ENCODE results near the gene C19orf85. TPM values are rescaled to one million over a fixed set of nuclear protein-coding genes. Genes with fewer than 3 reads are reported as not detected.

C19orf85 gene
- polyA plus RNA-seq, 1 of the 3 experiments (the other 2 are of a cell fraction), result not detected

DNA sequence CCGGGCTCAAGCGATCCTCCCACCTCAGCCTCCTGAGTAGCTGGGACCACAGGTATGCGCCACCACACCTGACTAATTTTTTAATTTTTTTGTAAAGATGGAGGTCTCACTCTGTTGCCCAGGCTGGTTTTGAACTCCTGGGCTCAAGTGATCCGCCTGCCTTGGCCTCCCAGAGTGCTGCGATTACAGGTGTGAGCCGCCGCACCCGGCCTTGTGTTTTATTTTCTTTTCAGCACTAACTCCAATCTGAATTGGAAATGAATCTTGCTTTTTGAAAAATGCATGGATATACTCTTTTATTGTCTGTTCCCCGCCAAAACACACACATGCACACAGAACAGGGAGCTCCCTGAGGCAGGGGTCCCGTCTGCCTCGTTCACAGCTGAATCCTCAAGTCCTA, 1.8 kb downstream of the C19orf85 start:
- Histone ChIP-seq H3K9me3 (no peaks in the 10 kb centered on the region), H3K9ac (no peak overlapping the region), H3K4me3 (ENCODE audit: low read depth in 2 of 2, low read length in 1 of 2) (no peak overlapping the region), H3K9me2 (no peaks in the 10 kb centered on the region), H3K36me3 (replicated peaks in 1 of 2; ENCODE audit: control insufficient read depth in 1 of 2, insufficient read depth in 2 of 2, low read length in 1 of 2) (no peaks in the 10 kb centered on the region), H3K4me2 (peak overlapping the region; percentile 81; the same call in 1 of the 2 replicates), H3K4me1 (ENCODE audit: control insufficient read depth in 1 of 2, insufficient read depth in 2 of 2, low read depth in 1 of 2, low read length in 1 of 2) (peaks cover 12 to 18% of the 10 kb centered on the region in 2 experiments; a peak in 2 of 4 replicates), H3K79me2 (ENCODE audit: insufficient read depth) (peaks cover 12% of the 10 kb centered on the region; the same call in 1 of the 2 replicates), H4K20me1 (ENCODE audit: insufficient read depth) (no peaks in the 10 kb centered on the region), H2AFZ (ENCODE audit: low read depth) (no peak overlapping the region), H3K27me3 (ENCODE audit: insufficient read depth) (no peaks in the 10 kb centered on the region), H3K27ac (ENCODE audit: low read depth in 2 of 2, low read length in 1 of 2) (no peak overlapping the region), H3F3A (replicated peaks; ENCODE audit: insufficient read depth) (peaks cover 23% of the 10 kb centered on the region)
- 95% methylated on average over 11 of the region's 11 CpGs for WGBS (ENCODE audit: low lambda C conversion rate)
- ChIA-PET POLR2A (no interaction called here), CTCF (interaction anchor here (0.6 to 1.4 kb wide), 3 partner anchors 9 to 361 kb away, joined by 3 to 8 read pairs (median 5); no protein-coding TSS in a partner anchor)
- TF ChIP-seq CHD2 (IDR thresholded peaks at IDR 0.05; ENCODE audit: low read length, partially characterized antibody) (no peak), JUND (IDR thresholded peaks at IDR 0.05) (no peak), ELF1 (IDR thresholded peaks at IDR 0.05) (no peak)
- no peak for DNase-seq

DNA sequence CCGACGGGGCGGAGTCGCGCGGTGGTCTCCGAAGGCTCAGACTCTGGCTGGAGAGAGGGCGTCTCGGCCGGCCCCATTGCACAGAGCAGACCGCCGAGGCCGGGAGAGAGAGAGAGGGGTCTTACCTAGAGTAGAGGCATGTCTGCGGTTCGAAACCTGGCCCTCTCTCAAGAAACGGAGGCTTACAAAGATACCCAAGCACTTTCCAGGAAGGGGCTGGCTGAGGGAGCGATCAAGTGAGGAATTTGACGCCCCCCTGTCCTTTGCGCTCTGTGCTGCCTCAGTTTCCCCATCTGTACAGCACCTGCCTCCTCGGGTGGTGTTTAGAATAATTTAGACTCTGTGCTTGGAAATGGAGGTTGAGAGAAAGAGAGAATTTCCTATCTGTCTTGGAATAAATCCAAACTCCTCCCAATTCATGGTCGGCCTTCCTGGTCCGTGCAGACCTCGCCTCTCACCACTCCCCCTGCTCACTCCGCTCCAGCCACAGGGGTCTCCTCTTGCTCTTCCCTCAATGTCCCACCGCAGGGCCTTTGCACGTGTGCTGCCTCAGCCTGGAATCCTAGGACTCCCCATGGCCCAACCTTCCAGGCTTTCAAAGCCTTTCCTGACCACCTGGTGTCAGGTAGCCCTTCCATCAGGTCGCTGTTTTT, 2.5 kb downstream of the C19orf85 start:
- H3K27me3 ChIP-seq (ENCODE audit: insufficient read depth), result no peaks in the 10 kb centered on the region
- peak overlapping the region; percentile 81 for H3K4me2 ChIP-seq
- TF ChIP-seq MEF2A (IDR thresholded peaks at IDR 0.05; ENCODE audit: borderline replicate concordance, low read depth) (no peak), POLR2AphosphoS5 (IDR thresholded peaks at IDR 0.05; ENCODE audit: low read depth, low read length) (peak; percentile 26; the same call in 1 of the 2 replicates), NFIC (IDR thresholded peaks at IDR 0.05; ENCODE audit: borderline replicate concordance) (peak; percentile 43; the same call in 1 of the 2 replicates), NRF1 (IDR thresholded peaks at IDR 0.05; ENCODE audit: low read depth, low read length) (no peak), RCOR1 (IDR thresholded peaks at IDR 0.05; ENCODE audit: low read length) (peak; percentile 48; the same call in 1 of the 2 replicates)
- peaks cover 9 to 18% of the 10 kb centered on the region in 2 experiments; a peak in 2 of 4 replicates for H3K4me1 ChIP-seq (ENCODE audit: control insufficient read depth in 1 of 2, insufficient read depth in 2 of 2, low read depth in 1 of 2, low read length in 1 of 2)
- H3K27ac ChIP-seq (ENCODE audit: low read depth in 2 of 2, low read length in 1 of 2), result peak overlapping the region; percentile 37 to 63; a peak in 3 of 4 replicates
- no peaks in the 10 kb centered on the region for H3K9me2 ChIP-seq
- H3K36me3 ChIP-seq (replicated peaks in 1 of 2; ENCODE audit: control insufficient read depth in 1 of 2, insufficient read depth in 2 of 2, low read length in 1 of 2), result no peaks in the 10 kb centered on the region
- H3K79me2 ChIP-seq (ENCODE audit: insufficient read depth), result peaks cover 12% of the 10 kb centered on the region; the same call in 1 of the 2 replicates
- peak overlapping the region; percentile 92; the same call in 1 of the 2 replicates for H2AFZ ChIP-seq (ENCODE audit: low read depth)
- ChIA-PET CTCF (interaction anchor here (0.6 to 1.4 kb wide), 3 partner anchors 9 to 169 kb away, joined by 3 to 8 read pairs (median 5); no protein-coding TSS in a partner anchor), POLR2A (interaction anchor here (0.7 to 0.9 kb wide), 4 partner anchors 10 to 54 kb away, joined by 3 to 7 read pairs (median 4); partner anchors contain the start of genes UBE2S and ZNF628)
- WGBS (ENCODE audit: low lambda C conversion rate), result 40% methylated on average over 11 of the region's 27 CpGs
- peak overlapping the region; percentile 55 to 71 for H3K4me3 ChIP-seq (ENCODE audit: low read depth in 2 of 2, low read length in 1 of 2)
- no peaks in the 10 kb centered on the region for H3K9me3 ChIP-seq
- DNase-seq, result peak; percentile 73
- peaks cover 19% of the 10 kb centered on the region for H3F3A ChIP-seq (replicated peaks; ENCODE audit: insufficient read depth)
- no peaks in the 10 kb centered on the region for H4K20me1 ChIP-seq (ENCODE audit: insufficient read depth)
- H3K9ac ChIP-seq, result peak overlapping the region; percentile 53; the same call in 1 of the 2 replicates

- POLR2A ChIA-PET, result interaction anchor here (0.7 to 0.9 kb wide), 4 partner anchors 9 to 54 kb away, joined by 3 to 7 read pairs (median 4); partner anchors contain the start of genes UBE2S and ZNF628
- H3K4me2 ChIP-seq, result peak within 1 kb of the TSS; percentile 100
- no peak for TF ChIP-seq REST (IDR thresholded peaks at IDR 0.05; ENCODE audit: low read depth, low read length)
- no peak for TF ChIP-seq RXRA (IDR thresholded peaks at IDR 0.05; ENCODE audit: borderline replicate concordance, low read depth)
- peak; percentile 91 for TF ChIP-seq MXI1 (IDR thresholded peaks at IDR 0.05; ENCODE audit: low read depth, low read length)
- TF ChIP-seq JUND (IDR thresholded peaks at IDR 0.05), result no peak
- TF ChIP-seq TEAD4 (IDR thresholded peaks at IDR 0.05; ENCODE audit: borderline replicate concordance, insufficient read depth), result no peak
- TF ChIP-seq, protein P1, sequence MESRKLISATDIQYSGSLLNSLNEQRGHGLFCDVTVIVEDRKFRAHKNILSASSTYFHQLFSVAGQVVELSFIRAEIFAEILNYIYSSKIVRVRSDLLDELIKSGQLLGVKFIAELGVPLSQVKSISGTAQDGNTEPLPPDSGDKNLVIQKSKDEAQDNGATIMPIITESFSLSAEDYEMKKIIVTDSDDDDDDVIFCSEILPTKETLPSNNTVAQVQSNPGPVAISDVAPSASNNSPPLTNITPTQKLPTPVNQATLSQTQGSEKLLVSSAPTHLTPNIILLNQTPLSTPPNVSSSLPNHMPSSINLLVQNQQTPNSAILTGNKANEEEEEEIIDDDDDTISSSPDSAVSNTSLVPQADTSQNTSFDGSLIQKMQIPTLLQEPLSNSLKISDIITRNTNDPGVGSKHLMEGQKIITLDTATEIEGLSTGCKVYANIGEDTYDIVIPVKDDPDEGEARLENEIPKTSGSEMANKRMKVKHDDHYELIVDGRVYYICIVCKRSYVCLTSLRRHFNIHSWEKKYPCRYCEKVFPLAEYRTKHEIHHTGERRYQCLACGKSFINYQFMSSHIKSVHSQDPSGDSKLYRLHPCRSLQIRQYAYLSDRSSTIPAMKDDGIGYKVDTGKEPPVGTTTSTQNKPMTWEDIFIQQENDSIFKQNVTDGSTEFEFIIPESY (IDR thresholded peaks at IDR 0.05; ENCODE audit: borderline replicate concordance, low read depth), result no peak
These were observed 3.1 kb downstream of the C19orf85 start, which contains the start of gene ISOC2 for GRCh38 chr19:55461259-55461973. Gene ISOC2, minus strand, starts transcription at chr19:55461642. Its CDS starts 5,156 bp downstream, at chr19:55456486.

More at GRCh38 chr19:55461259-55461973, 3.1 kb downstream of the C19orf85 start, which contains the start of gene ISOC2:
- CTCF ChIA-PET, result interaction anchor here (0.6 to 2.1 kb wide), 4 partner anchors 43 to 320 kb away, joined by 3 to 12 read pairs (median 6); no protein-coding TSS in a partner anchor
- H3K27ac ChIP-seq (ENCODE audit: low read depth in 2 of 2, low read length in 1 of 2), result peak within 1 kb of the TSS; percentile 90 to 91
- peak within 1 kb of the TSS; percentile 76 to 98 for H3K4me3 ChIP-seq (ENCODE audit: low read depth in 2 of 2, low read length in 1 of 2)
- no peaks in the 10 kb centered on the region for H3K36me3 ChIP-seq (replicated peaks in 1 of 2; ENCODE audit: control insufficient read depth in 1 of 2, insufficient read depth in 2 of 2, low read length in 1 of 2)
- no peaks in the 10 kb centered on the region for H3K9me2 ChIP-seq
- H3K9ac ChIP-seq, result peak within 1 kb of the TSS; percentile 97
- H3K9me3 ChIP-seq, result no peaks in the 10 kb centered on the region
- H3F3A ChIP-seq (replicated peaks; ENCODE audit: insufficient read depth), result peaks cover 18% of the 10 kb centered on the region
- peak within 1 kb of the TSS; percentile 92; the same call in 1 of the 2 replicates for H2AFZ ChIP-seq (ENCODE audit: low read depth)
- H3K27me3 ChIP-seq (ENCODE audit: insufficient read depth), result no peaks in the 10 kb centered on the region
- peaks cover 12% of the 10 kb centered on the region; the same call in 1 of the 2 replicates for H3K79me2 ChIP-seq (ENCODE audit: insufficient read depth)
- peak; percentile 97 for DNase-seq
- H4K20me1 ChIP-seq (ENCODE audit: insufficient read depth), result no peaks in the 10 kb centered on the region
- H3K4me1 ChIP-seq (ENCODE audit: control insufficient read depth in 1 of 2, insufficient read depth in 2 of 2, low read depth in 1 of 2, low read length in 1 of 2), result peaks cover 9 to 18% of the 10 kb centered on the region in 2 experiments; a peak in 2 of 4 replicates
- 4% methylated on average over 20 of the region's 54 CpGs for WGBS (ENCODE audit: low lambda C conversion rate)

Measured in SK-N-SH (cell line).